Activated CD8-positive, alpha-beta memory T cell treated with anti-CD3 and anti-CD28 coated beads, Interleukin-2, amount 10 ng/mL, durations not matched to agents 7 days and 5 days (primary cell): ENCODE data around the gene BST2. TPM values are rescaled to one million over a fixed set of nuclear protein-coding genes. Genes with fewer than 3 reads are reported as not detected.

ENCODE experiments used
- ATAC-seq: fragments of 150-1000 bp; cut with Tn5 transposase; one replicate; pipeline ENCODE4 v1.10.0; 2021; ENCODE audit warnings: moderate library complexity
- CTCF ChIA-PET: fragments of 350-600 bp; sonication (Branson Sonifier 250); formaldehyde crosslinking; loops from one replicate; lab custom pipeline; 2021; ENCODE audit warnings: antibody characterized with exemption; lab: Charles Lee
- DNase-seq: peaks from one replicate; pipeline ENCODE4 v3.0.0-alpha.2; 2020
- H3K27ac Mint-ChIP-seq: one replicate; pipeline ENCODE4 v1.8.0; 2021; ENCODE audit warnings: mild to moderate bottlenecking, mixed read lengths
- H3K27me3 Mint-ChIP-seq: one replicate; pipeline ENCODE4 v1.8.0; 2021; ENCODE audit warnings: mixed read lengths
- H3K36me3 Mint-ChIP-seq: one replicate; pipeline ENCODE4 v1.8.0; 2021; ENCODE audit warnings: mild to moderate bottlenecking, mixed read lengths
- H3K4me1 Mint-ChIP-seq: one replicate; pipeline ENCODE4 v1.8.0; 2021; ENCODE audit warnings: mixed read lengths
- H3K4me3 Mint-ChIP-seq: one replicate; pipeline ENCODE4 v1.8.0; 2021; ENCODE audit warnings: mild to moderate bottlenecking, moderate library complexity, mixed read lengths
- H3K9me3 Mint-ChIP-seq: one replicate; pipeline ENCODE4 v1.8.0; 2022; ENCODE audit warnings: low read depth, mixed read lengths
- total RNA-seq, 2 experiments: library from RNA; stranded (reverse); gene quantifications; one replicate each; pipeline ENCODE4 v1.2.3, GENCODE V29; 2021

Gene BST2
- total RNA-seq, 2 experiments from 2014 or later, result 298 to 361 TPM

GRCh38 chr19:17391371-17392151, 13.9 kb downstream of the BST2 start:
- no peak for ATAC-seq
- H3K27me3 Mint-ChIP-seq, result peaks cover 33% of the 10 kb centered on the region
- no peak overlapping the region for H3K27ac Mint-ChIP-seq
- H3K36me3 Mint-ChIP-seq, result no peaks in the 10 kb centered on the region
- no peaks in the 10 kb centered on the region for H3K9me3 Mint-ChIP-seq
- peak overlapping the region; percentile 50 for H3K4me3 Mint-ChIP-seq
- no peak for DNase-seq
- H3K4me1 Mint-ChIP-seq, result peaks cover 27% of the 10 kb centered on the region
- CTCF ChIA-PET, result interaction anchor here (0.5 to 10.4 kb wide), 9 partner anchors 12 to 433 kb away, joined by 3 to 92 read pairs (median 4); partner anchors contain the start of genes DDA1 and PLVAP

- Mint-ChIP-seq H3K36me3 (no peaks in the 10 kb centered on the region), H3K27ac (no peak overlapping the region), H3K4me3 (peak overlapping the region; percentile 77), H3K9me3 (no peaks in the 10 kb centered on the region), H3K4me1 (peaks cover 27% of the 10 kb centered on the region), H3K27me3 (peaks cover 33% of the 10 kb centered on the region)
- CTCF ChIA-PET, result interaction anchor here (0.5 to 10.4 kb wide), 11 partner anchors 8 to 434 kb away, joined by 3 to 92 read pairs (median 5); partner anchors contain the start of genes DDA1 and PLVAP
- DNase-seq (peak; percentile 90), ATAC-seq (peak; percentile 99)
Observed at GRCh38 chr19:17390665-17391370, 14.6 kb downstream of the BST2 start.

GRCh38 chr19:17389957-17390664, 15.3 kb downstream of the BST2 start:
- Mint-ChIP-seq H3K36me3 (no peaks in the 10 kb centered on the region), H3K27ac (no peak overlapping the region), H3K27me3 (peaks cover 33% of the 10 kb centered on the region), H3K9me3 (no peaks in the 10 kb centered on the region), H3K4me3 (peak overlapping the region; percentile 77), H3K4me1 (peaks cover 23% of the 10 kb centered on the region)
- ATAC-seq (no peak), DNase-seq (no peak)
- CTCF ChIA-PET, result interaction anchor here (0.6 to 10.4 kb wide), 15 partner anchors 8 to 716 kb away, joined by 3 to 92 read pairs (median 5); partner anchors contain the start of genes BST2, DDA1, MRPL34 and MVB12A

GRCh38 chr19:17389288-17389687, 16.1 kb downstream of the BST2 start:
- Mint-ChIP-seq H3K9me3 (no peaks in the 10 kb centered on the region), H3K4me3 (no peak overlapping the region), H3K27ac (no peak overlapping the region), H3K27me3 (peaks cover 33% of the 10 kb centered on the region), H3K4me1 (peaks cover 19% of the 10 kb centered on the region), H3K36me3 (no peaks in the 10 kb centered on the region)
- CTCF ChIA-PET, result interaction anchor here (0.6 to 10.4 kb wide), 17 partner anchors 9 to 715 kb away, joined by 3 to 92 read pairs (median 5); partner anchors contain the start of genes BABAM1, BST2, DDA1 and MRPL34
- ATAC-seq (no peak), DNase-seq (no peak)

GRCh38 chr19:17385878-17386611, 19.4 kb downstream of the BST2 start:
- DNase-seq (peak; percentile 72), ATAC-seq (peak; percentile 59)
- peaks cover 11% of the 10 kb centered on the region for H3K4me1 Mint-ChIP-seq
- H3K9me3 Mint-ChIP-seq, result no peaks in the 10 kb centered on the region
- H3K4me3 Mint-ChIP-seq, result no peak overlapping the region
- H3K27me3 Mint-ChIP-seq, result peaks cover 26% of the 10 kb centered on the region
- H3K27ac Mint-ChIP-seq, result no peak overlapping the region
- CTCF ChIA-PET, result interaction anchor here (0.6 to 10.4 kb wide), 37 partner anchors 9 to 979 kb away, joined by 3 to 92 read pairs (median 5); partner anchors contain the start of genes ANO8, BABAM1, BST2 and DDA1
- H3K36me3 Mint-ChIP-seq, result peaks cover 1% of the 10 kb centered on the region

- CTCF ChIA-PET, result interaction anchor here (0.7 to 1.4 kb wide), 2 partner anchors 8 to 1433 kb away, joined by 3 to 5 read pairs; no protein-coding TSS in a partner anchor
- peaks cover 8% of the 10 kb centered on the region for H3K27me3 Mint-ChIP-seq
Observed at GRCh38 chr19:17380426-17381138, 24.8 kb downstream of the BST2 start.

GRCh38 chr19:17379221-17379631, 26.2 kb downstream of the BST2 start:
- Mint-ChIP-seq H3K9me3 (no peaks in the 10 kb centered on the region), H3K4me1 (peaks cover 8% of the 10 kb centered on the region), H3K27me3 (peaks cover 8% of the 10 kb centered on the region), H3K4me3 (no peak overlapping the region), H3K36me3 (peaks cover 5% of the 10 kb centered on the region), H3K27ac (no peak overlapping the region)
- DNase-seq (no peak), ATAC-seq (no peak)
- CTCF ChIA-PET, result no interaction called here

More at GRCh38 chr19:17380426-17381138, 24.8 kb downstream of the BST2 start:
- Mint-ChIP-seq H3K4me3 (no peak overlapping the region), H3K9me3 (no peaks in the 10 kb centered on the region), H3K27ac (no peak overlapping the region), H3K4me1 (peaks cover 8% of the 10 kb centered on the region), H3K36me3 (peaks cover 5% of the 10 kb centered on the region)
- ATAC-seq (no peak), DNase-seq (no peak)

- no peak for DNase-seq
- Mint-ChIP-seq H3K27ac (no peak overlapping the region), H3K36me3 (peaks cover 5% of the 10 kb centered on the region), H3K4me3 (no peak overlapping the region), H3K27me3 (peaks cover 8% of the 10 kb centered on the region), H3K9me3 (no peaks in the 10 kb centered on the region), H3K4me1 (peaks cover 8% of the 10 kb centered on the region)
- no peak for ATAC-seq
- CTCF ChIA-PET, result interaction anchor here (2.7 kb wide), 1 partner anchor 8 kb away, joined by 12 read pairs; no protein-coding TSS in a partner anchor
Observed at GRCh38 chr19:17378271-17378670, 27.2 kb downstream of the BST2 start.

GRCh38 chr19:17376935-17377600, 28.4 kb downstream of the BST2 start, which contains the start of gene PLVAP:
Gene PLVAP (minus strand): TSS chr19:17377342. CDS start chr19:17377288, 54 bp downstream.
- no peak for ATAC-seq
- Mint-ChIP-seq H3K4me3 (no peak within 1 kb of the TSS), H3K27ac (no peak within 1 kb of the TSS), H3K4me1 (peaks cover 2% of the 10 kb centered on the region), H3K36me3 (peaks cover 5% of the 10 kb centered on the region), H3K9me3 (no peaks in the 10 kb centered on the region), H3K27me3 (peaks cover 8% of the 10 kb centered on the region)
- CTCF ChIA-PET, result interaction anchor here (1.6 to 2.7 kb wide), 2 partner anchors 9 to 14 kb away, joined by 4 to 12 read pairs; no protein-coding TSS in a partner anchor
- DNase-seq, result no peak

- H3K27ac Mint-ChIP-seq, result no peak overlapping the region
- no peak for DNase-seq
- H3K4me3 Mint-ChIP-seq, result no peak overlapping the region
- H3K27me3 Mint-ChIP-seq, result peaks cover 11% of the 10 kb centered on the region
- no peak for ATAC-seq
- CTCF ChIA-PET, result no interaction called here
- H3K9me3 Mint-ChIP-seq, result no peaks in the 10 kb centered on the region
- no peaks in the 10 kb centered on the region for H3K36me3 Mint-ChIP-seq
- peaks cover 7% of the 10 kb centered on the region for H3K4me1 Mint-ChIP-seq
Observed at GRCh38 chr19:17370026-17370587, 35.3 kb downstream of the BST2 start.

GRCh38 chr19:17365361-17365760, 40.1 kb downstream of the BST2 start:
- DNase-seq (no peak), ATAC-seq (no peak)
- H3K9me3 Mint-ChIP-seq, result no peaks in the 10 kb centered on the region
- H3K4me3 Mint-ChIP-seq, result no peak overlapping the region
- peaks cover 11% of the 10 kb centered on the region for H3K27me3 Mint-ChIP-seq
- H3K27ac Mint-ChIP-seq, result no peak overlapping the region
- H3K4me1 Mint-ChIP-seq, result peaks cover 5% of the 10 kb centered on the region
- no peaks in the 10 kb centered on the region for H3K36me3 Mint-ChIP-seq
- CTCF ChIA-PET, result interaction anchor here (0.8 to 1.5 kb wide), 3 partner anchors 9 to 40 kb away, joined by 3 to 6 read pairs (median 3); partner anchors contain the start of gene BST2
